K562 (cell line): ENCODE results near the gene SYNGR3. TPM values are rescaled to one million over a fixed set of nuclear protein-coding genes. Genes with fewer than 3 reads are reported as not detected.

Source experiments
- ARID4B ChIP-seq: sonication (generic); formaldehyde crosslinking; IDR thresholded peaks from 2 replicates; pipeline ENCODE4 v1.8.0; 2022; ENCODE audit warnings: mild to moderate bottlenecking, missing genetic modification reagents
- C11orf30 ChIP-seq: fragments of 450-650 bp; IDR thresholded peaks from 2 replicates; pipeline ENCODE4 v1.6.1; 2016; ENCODE audit warnings: low read depth, mild to moderate bottlenecking
- DPF2 ChIP-seq: fragments of 450-650 bp; IDR thresholded peaks from 2 replicates; pipeline ENCODE4 v1.6.1; 2016
- E2F1 ChIP-seq: sonication (generic); formaldehyde crosslinking; IDR thresholded peaks from 2 replicates; pipeline ENCODE4 v1.8.1; 2023; ENCODE audit warnings: mild to moderate bottlenecking, missing genetic modification reagents, moderate library complexity
- FOXJ3 ChIP-seq: sonication (generic); formaldehyde crosslinking; IDR thresholded peaks from 2 replicates; pipeline ENCODE4 v1.4.0; 2020; ENCODE audit warnings: mild to moderate bottlenecking, missing genetic modification reagents
- FOXP4 ChIP-seq: sonication (generic); formaldehyde crosslinking; IDR thresholded peaks from 2 replicates; pipeline ENCODE4 v1.8.0; 2022; ENCODE audit warnings: mild to moderate bottlenecking, missing genetic modification reagents, borderline replicate concordance
- RNF2 ChIP-seq: sonication (generic); IDR thresholded peaks from 2 replicates; pipeline ENCODE4 v1.6.1; 2016
- STAT5B ChIP-seq: fragments of 250-450 bp; sonication (Bioruptor Pico); IDR thresholded peaks from 2 replicates; pipeline ENCODE4 v1.8.0; 2021; ENCODE audit warnings: mild to moderate bottlenecking, inconsistent platforms
- TAF1 ChIP-seq: IDR thresholded peaks from 2 replicates; pipeline ENCODE4 v1.6.1; 2011; ENCODE audit warnings: mild to moderate bottlenecking, low read length, moderate library complexity; ENCODE audit not compliant: insufficient read depth, control insufficient read depth, severe bottlenecking; ENCODE audit errors: extremely low read depth
- THRB ChIP-seq: fragments of 450-650 bp; formaldehyde crosslinking; conservative IDR thresholded peaks from 2 replicates; pipeline ENCODE4 v1.4.0; 2022; ENCODE audit warnings: mild to moderate bottlenecking, missing genetic modification characterization
- VEZF1 ChIP-seq: fragments of 200-800 bp; sonication (Bioruptor generic); IDR thresholded peaks from 2 replicates; pipeline ENCODE4 v1.6.1; 2017; ENCODE audit warnings: missing genetic modification characterization, missing compliant biosample characterization
- ZBTB49 ChIP-seq: sonication (generic); formaldehyde crosslinking; IDR thresholded peaks from 2 replicates; pipeline ENCODE4 v1.8.0; 2022; ENCODE audit warnings: missing genetic modification reagents, mild to moderate bottlenecking, borderline replicate concordance
- ZC3H8 ChIP-seq: fragments of 450-650 bp; IDR thresholded peaks from 2 replicates; pipeline ENCODE4 v1.6.1; 2017
- ZNF507 ChIP-seq: conservative IDR thresholded peaks from 2 replicates; pipeline ENCODE4 v1.6.1; 2017; ENCODE audit warnings: missing genetic modification characterization, missing compliant biosample characterization
- polyA plus RNA-seq, 8 experiments: library from polyadenylated mRNA; depleted of rRNA in 4 of 8; stranded (reverse) in 5 of 8; unstranded in 3 of 8; fragments of >200 nt; fragmentation: Nextera tagmentation in 2 of 8; fragmentation: Illumina TruSeq in 1 of 8; extraction: Ambion mirVana in 2 of 8; extraction: Trizol in 1 of 8; gene quantifications; 2 replicates each; pipeline versions ENCODE4 v1.2.1 to v1.2.3, GENCODE V29; 2011 to 2014; ENCODE audit warnings: inconsistent platforms in 1 of 8, missing spikeins in 1 of 8
- total RNA-seq, 7 experiments: library from RNA; depleted of rRNA in 6 of 7; stranded (reverse); fragments of >200 nt in 6 of 7; fragmentation: Illumina TruSeq in 2 of 7; extraction: Trizol in 2 of 7; gene quantifications; 2 replicates each; pipeline versions ENCODE4 v1.2.1 to v1.2.3, GENCODE V29; 2011 to 2021; ENCODE audit warnings: low replicate concordance in 1 of 7

SYNGR3 gene
- total and polyA plus RNA-seq, 9 of the 15 experiments (the other 6 are each of a cell fraction or from before 2014, with no cell fraction given): 3.7 to 69.2 (median 36.3) TPM

GRCh38 chr16:1942047-1942809 is 47.5 kb upstream of the SYNGR3 start (continued):
- peak; percentile 32; the same call in 1 of the 2 replicates for TF ChIP-seq VEZF1 (CRISPR knock-in tag)
- no peak for TF ChIP-seq THRB
- no peak for TF ChIP-seq ZC3H8
- TF ChIP-seq TAF1: no peak
- TF ChIP-seq DPF2: peak; percentile 66
- no peak for TF ChIP-seq ZNF507 (tag)
- TF ChIP-seq FOXJ3 (CRISPR knock-in tag): no peak
- peak; percentile 93 for TF ChIP-seq C11orf30
- no peak for TF ChIP-seq RNF2
- TF ChIP-seq E2F1 (CRISPR knock-in tag): no peak
- TF ChIP-seq ARID4B: no peak
- TF ChIP-seq STAT5B: no peak
- TF ChIP-seq FOXP4 (CRISPR knock-in tag): no peak; the same call in 1 of the 2 replicates
- no peak for TF ChIP-seq ZBTB49 (CRISPR knock-in tag)
